HG02870 (cell line): ENCODE results near the gene RPS17.
"Not testable (repeated sequence)": the region's sequence is repeated elsewhere in the genome, so short reads cannot be mapped to it uniquely, and the experiment has no call there.

Experiments used
- ATAC-seq: cut with Tn5 transposase; IDR thresholded peaks from one replicate; pipeline ENCODE4 v1.9.1; 2021; ENCODE audit warnings: mild to moderate bottlenecking, moderate library complexity; ENCODE audit not compliant: unreplicated experiment

Gene RPS17

DNA sequence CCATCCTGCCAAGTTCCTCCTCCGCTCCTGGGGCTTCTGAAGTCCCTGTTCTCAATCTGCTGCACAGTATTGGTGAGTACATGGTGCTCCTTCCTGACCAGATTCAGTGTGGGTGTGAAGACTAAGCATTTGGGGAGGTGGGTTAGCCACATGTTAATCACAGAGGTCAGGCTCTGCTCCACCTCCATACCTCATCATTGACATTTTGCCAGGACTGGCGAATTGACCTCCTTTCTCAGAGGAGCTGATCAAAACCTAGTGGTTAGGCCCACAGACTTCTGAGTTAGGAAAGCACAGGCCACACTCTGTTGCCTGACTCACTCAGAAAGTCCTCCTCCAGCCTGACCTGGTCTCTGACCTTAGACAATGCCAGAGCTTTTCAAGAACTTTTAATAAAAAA lies 8.4 kb upstream of the RPS17 start:
- ATAC-seq: peak; percentile 33

- ATAC-seq: no peak
Measured at GRCh38 chr15:82545478-82545877, 5.2 kb upstream of the RPS17 start.

DNA sequence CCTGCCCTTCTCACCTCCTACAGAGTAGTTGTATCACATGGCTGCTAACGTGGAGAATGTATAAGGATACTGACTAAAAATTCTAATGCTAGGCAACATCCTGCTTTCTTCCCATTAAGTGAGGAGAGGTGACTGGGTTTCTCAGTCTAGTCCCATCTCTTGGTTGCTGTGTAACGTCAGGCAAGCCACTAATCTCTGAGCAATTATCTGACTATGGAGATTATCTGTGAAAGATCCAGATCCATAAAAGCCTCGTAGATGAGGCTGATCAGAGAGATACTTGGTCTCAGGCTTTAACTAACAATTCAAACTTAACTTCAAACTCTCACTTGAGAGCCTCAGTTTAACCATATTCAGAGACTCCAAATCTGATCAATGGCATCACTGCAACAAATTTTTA lies 4.7 kb upstream of the RPS17 start:
- no peak for ATAC-seq

DNA sequence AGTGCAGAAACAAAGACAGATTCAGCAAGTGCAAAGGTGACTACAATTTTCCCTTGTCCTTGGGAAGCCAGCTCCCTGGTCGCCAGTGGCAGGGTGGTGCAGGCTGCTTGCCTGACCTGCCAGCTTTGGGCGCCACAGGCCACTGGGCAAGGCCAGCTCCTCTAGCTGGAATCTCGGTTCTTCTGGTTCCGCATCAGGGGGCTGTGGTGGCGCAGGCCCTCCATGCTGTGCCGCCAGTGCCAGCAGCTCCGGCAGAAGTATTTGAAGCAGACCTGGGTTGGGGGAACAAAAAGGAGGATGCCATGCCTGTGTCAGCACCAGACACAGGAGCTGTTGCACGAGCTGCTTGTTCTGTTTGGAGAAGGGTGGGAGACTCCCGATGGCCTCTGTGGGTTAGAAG lies 4.2 kb upstream of the RPS17 start:
- ATAC-seq: no peak

DNA sequence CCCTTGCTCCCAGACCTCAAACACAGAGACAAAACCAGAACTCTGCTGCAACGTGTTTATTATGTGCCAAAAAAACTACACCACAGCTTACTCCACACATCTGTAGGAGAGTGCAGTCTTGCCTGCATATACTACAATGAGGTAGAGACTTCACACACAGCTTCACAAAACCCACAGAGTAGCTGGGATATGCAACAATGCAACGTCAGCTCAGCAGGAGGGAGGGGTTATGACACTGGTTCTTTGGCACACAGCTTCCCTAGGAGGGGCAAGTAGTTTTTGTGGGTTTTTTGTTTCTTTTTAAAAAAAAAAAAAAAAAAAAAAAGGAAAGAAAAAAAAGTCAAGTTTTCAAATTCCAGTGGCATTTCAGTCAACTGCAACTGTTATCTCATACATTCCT lies 2.9 kb upstream of the RPS17 start:
- no peak for ATAC-seq

DNA sequence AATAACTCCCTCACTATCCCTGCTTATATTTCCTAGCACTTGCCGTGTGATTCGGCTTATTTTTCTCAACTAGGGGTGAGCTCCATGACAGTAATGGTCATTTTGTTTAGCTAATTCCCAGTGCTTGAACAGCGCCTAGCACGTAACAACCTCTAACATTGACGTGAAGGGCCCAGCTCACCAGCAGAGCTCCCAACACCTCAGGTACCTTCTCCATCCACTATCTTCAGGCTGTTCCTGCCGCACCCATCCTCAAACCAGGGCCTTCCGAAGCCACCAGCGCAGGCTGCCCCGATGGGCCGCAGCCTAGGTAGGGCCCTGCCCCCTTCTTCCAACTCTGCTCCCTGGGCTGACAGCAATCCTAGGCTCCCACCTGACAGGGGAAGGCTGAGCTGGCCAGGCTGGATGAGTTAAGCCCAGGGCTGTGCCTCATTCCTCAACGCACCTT lies 751 bp upstream of the RPS17 start:
- no peak for ATAC-seq

DNA sequence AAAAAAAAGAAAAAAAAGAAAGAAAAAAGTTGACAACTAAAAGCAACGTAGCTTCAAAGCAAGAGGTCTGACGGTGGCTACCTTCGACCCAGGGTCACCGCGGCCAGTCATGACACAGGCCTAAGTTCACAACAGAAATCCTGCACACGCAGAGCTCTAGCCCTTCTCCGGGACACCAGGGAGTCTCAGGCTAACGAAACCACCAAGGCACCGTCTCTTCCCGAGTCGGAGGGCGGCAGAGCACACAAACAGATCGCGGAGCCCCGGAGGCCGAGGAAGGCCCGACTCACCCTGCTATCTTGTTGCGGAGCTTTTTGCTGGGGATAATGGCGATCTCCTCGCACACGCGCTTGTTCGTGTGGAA lies 584 bp downstream of the RPS17 start:
- ATAC-seq: no peak

GRCh38 chr15:82538961-82539690 lies 1.1 kb downstream of the RPS17 start:
- no peak for ATAC-seq

- ATAC-seq: no peak
Measured at GRCh38 chr15:82537351-82537908, 2.8 kb downstream of the RPS17 start.

DNA sequence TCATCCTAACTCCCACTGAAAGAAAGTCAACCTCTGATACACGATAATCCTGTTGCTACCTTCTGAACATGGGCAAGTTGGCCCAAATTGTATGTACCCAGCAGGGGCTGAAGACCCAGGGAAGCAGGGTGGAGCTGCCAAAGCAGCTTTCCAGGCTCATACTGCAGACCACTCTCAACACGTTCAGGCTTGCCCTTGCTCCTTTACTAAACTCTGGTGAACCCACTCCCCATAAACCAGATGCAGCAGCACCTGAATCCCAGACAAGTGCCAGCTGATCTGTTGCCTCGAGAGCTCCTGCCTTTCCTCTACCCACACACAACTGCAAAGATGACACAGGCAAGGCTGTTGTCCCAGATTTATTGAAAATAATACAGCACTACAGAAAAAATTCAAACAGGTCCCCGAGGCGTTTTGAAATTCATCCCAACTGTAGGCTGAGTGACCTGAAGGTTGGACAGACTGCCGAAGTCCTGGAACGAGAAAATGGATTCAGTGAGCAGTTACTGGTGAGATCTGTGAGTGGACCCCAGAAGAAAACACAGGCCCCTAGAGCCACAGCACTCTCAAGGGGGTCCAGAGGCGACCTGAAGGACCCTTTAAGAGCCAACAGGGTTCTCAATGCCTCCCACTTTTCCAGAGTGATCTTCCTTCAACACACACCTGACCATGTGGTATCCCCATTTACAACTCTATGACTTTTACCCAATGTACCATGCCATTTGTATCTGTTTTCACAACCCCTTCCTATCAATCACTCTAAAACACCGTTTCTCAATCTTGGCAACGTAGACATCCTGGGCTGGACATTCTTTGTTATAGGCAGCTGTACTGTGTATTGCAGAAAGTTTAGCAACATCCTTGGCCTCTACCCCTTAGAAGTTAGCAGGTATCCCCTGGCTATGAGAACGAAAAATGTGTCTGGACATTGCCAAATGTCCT lies 3.6 kb downstream of the RPS17 start:
- ATAC-seq: no peak

GRCh38 chr15:82535566-82536408 lies 4.5 kb downstream of the RPS17 start:
- no peak for ATAC-seq

DNA sequence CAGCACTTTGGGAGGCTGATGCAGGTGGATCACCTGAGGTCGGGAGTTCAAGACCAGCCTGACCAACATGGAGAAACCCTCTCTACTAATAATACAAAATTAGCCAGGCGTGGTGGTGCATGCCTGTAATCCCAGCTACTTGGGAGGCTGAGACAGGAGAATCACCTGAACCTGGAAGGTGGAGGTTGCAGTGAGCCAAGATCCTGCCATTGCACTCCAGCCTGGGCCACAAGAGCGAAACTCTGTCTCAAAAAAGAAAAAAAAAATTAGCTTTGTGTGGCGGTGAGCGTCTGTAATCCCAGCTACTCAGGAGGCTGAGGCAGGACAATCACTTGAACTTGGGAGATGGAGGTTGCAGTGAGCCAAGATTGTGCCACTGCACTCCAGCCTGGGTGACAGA lies 5.1 kb downstream of the RPS17 start:
- ATAC-seq: not testable (repeated sequence)

DNA sequence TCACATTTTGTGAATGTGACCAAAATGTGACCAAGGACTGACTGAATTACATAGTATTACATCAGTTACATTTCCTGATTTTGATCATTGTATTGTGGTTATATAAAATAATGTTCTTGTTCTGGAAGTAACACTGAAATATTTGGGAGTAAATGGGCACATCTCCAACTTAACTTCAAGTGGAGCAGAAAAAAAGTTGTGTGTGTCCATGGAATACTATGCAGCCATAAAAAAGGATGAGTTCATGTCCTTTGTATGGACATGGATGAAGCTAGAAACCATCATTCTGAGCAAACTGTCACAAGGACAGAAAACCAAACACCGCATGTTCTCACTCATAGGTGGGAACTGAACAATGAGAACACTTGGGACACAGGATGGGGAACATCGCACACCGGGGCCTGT lies 5.8 kb downstream of the RPS17 start:
- ATAC-seq: not testable (repeated sequence)

GRCh38 chr15:82533801-82534200 lies 6.5 kb downstream of the RPS17 start:
- ATAC-seq: no peak

DNA sequence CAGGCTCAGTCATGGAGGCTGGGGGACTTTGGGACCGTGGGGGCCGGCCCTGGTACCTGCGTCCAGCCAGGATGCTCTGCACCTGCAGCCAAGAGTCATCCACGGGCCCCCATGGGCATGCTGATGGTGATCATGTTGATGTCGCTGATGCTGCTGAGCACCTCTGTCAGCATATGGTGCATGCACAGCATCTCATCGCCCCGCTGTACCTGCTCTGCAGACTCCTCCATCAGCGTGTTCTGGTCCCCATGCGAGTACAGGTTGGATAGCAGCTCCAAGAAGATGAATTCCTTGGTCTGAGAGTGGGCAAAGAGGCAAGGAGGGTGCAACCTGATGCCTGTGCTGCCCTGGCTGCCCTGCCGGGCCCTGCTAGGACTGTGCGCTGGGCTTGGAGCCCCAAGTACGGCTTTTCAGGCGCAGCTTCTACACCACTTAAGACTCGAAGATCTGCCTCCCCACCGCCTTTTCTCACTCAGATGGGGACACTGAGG lies 7.2 kb downstream of the RPS17 start:
- no peak for ATAC-seq

GRCh38 chr15:82532383-82532990 lies 7.8 kb downstream of the RPS17 start:
- no peak for ATAC-seq

- no peak for ATAC-seq
Measured at GRCh38 chr15:82531496-82532382, 8.5 kb downstream of the RPS17 start.

DNA sequence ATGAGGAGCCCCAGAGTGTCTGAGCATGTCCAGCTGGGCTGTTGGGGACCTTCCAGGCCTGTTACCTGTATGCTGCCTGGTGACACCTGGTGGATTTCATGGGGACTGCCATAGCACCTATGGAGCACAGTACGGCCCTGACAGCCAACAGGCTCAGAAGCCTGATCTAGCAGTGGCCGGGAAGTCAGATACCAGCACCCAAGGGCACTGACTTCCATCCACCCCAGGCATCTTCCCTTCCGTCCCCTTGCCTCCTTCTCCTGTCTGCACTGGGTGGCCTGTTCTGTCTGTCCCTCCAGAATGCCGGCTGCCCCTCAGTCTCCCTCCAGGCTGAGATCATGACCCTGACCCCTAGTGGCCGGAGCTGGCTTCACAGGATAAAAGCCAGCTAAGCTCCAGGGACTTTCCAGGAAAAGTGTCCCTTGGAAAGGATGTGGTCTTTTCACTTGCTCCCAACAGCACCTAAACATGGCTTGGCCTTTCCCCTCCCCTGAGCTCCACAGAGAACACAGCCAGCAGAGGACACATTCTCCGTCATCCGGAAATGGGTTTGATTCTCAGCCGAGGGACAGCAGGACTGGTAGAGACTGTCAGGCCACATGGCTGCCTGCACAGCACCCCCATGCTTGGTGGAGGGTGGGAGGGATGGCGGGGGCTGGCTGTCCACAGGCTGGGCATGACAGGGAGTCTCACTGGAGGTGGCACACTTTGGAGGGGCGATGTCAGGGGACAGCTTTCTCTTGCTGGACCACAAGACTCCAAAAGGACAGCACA lies 9.5 kb downstream of the RPS17 start:
- ATAC-seq: peak; percentile 80

- no peak for ATAC-seq
Measured at GRCh38 chr15:82530006-82530405, 10.3 kb downstream of the RPS17 start.
